Measurements from ENCODE around the gene NPIPB4.
"Not testable (repeated sequence)": the region's sequence is repeated elsewhere in the genome, so short reads cannot be mapped to it uniquely, and the experiment has no call there.

The NPIPB4 gene

DNA sequence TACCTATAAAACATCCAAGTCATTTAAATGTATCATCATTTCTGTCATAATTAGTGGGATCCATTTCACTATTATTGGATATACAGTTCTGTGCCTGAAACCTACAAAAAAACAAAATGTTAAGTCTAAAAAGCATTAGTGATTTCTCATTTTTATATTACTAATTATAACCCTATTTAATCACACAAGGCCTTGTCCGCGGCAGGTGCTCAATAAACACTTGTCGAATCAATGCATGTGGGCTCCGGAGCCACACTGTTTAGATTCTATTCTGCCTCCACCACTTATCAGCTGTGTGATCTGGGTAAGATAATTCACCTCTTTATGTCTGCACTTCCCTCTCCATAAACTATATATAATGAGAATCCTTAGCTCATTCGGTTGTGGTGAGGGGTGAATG is at the start of gene NPIPB4:
NPIPB4 (minus strand) TSS at position 101 of the 400 bp plus-strand sequence. CDS start 378 bp downstream, outside the sequence.
- not testable (repeated sequence) for H3K27ac ChIP-seq (ENCODE audit: low read depth, low read length); H3K36me3 ChIP-seq (ENCODE audit: insufficient read depth, low read length); H2AFZ ChIP-seq (ENCODE audit: low read length, unreplicated experiment); H3K4me1 ChIP-seq (ENCODE audit: control insufficient read depth, insufficient read depth, low read length, unreplicated experiment); H3K4me3 ChIP-seq (ENCODE audit: low read depth, low read length); H3K27me3 ChIP-seq (ENCODE audit: insufficient read depth, low read length); H3K79me2 ChIP-seq (ENCODE audit: control insufficient read depth, insufficient read depth, low read length, unreplicated experiment)

DNA sequence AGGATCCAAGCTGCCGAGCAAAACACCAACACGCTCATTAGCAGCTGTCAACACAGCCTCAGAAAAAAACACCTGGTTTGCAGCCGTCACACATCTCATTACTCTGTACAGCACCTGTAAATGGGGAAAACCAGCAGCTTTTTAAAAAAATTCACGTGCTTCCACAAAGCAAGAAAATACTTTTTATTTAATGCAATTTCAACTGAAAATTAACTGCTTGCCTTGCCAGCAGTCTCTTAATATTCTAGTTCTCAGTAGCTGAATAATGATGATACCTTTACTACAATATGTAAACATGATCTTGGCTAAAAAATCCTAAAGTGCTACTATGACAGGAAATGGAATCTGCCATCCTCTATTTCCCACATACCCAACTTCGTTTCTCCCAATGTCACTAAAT is 41.4 kb upstream of the NPIPB4 start:
- not testable (repeated sequence) for H3K4me1 ChIP-seq (ENCODE audit: control insufficient read depth, insufficient read depth, low read length, unreplicated experiment); H3K4me3 ChIP-seq (ENCODE audit: low read depth, low read length); H2AFZ ChIP-seq (ENCODE audit: low read length, unreplicated experiment); H3K27ac ChIP-seq (ENCODE audit: low read depth, low read length); H3K36me3 ChIP-seq (ENCODE audit: insufficient read depth, low read length); H3K27me3 ChIP-seq (ENCODE audit: insufficient read depth, low read length); H3K79me2 ChIP-seq (ENCODE audit: control insufficient read depth, insufficient read depth, low read length, unreplicated experiment)

GRCh38 chr16:21881988-21882387 is 24.4 kb upstream of the NPIPB4 start:
- not testable (repeated sequence) for H3K79me2 ChIP-seq (ENCODE audit: control insufficient read depth, insufficient read depth, low read length, unreplicated experiment); H3K4me1 ChIP-seq (ENCODE audit: control insufficient read depth, insufficient read depth, low read length, unreplicated experiment); H3K4me3 ChIP-seq (ENCODE audit: low read depth, low read length); H3K27me3 ChIP-seq (ENCODE audit: insufficient read depth, low read length); H3K36me3 ChIP-seq (ENCODE audit: insufficient read depth, low read length); H2AFZ ChIP-seq (ENCODE audit: low read length, unreplicated experiment); H3K27ac ChIP-seq (ENCODE audit: low read depth, low read length)

GRCh38 chr16:21837186-21837585 is 20.4 kb downstream of the NPIPB4 start:
- not testable (repeated sequence) for H3K79me2 ChIP-seq (ENCODE audit: control insufficient read depth, insufficient read depth, low read length, unreplicated experiment); H3K27ac ChIP-seq (ENCODE audit: low read depth, low read length); H3K36me3 ChIP-seq (ENCODE audit: insufficient read depth, low read length); H3K4me1 ChIP-seq (ENCODE audit: control insufficient read depth, insufficient read depth, low read length, unreplicated experiment); H2AFZ ChIP-seq (ENCODE audit: low read length, unreplicated experiment); H3K27me3 ChIP-seq (ENCODE audit: insufficient read depth, low read length); H3K4me3 ChIP-seq (ENCODE audit: low read depth, low read length)

DNA sequence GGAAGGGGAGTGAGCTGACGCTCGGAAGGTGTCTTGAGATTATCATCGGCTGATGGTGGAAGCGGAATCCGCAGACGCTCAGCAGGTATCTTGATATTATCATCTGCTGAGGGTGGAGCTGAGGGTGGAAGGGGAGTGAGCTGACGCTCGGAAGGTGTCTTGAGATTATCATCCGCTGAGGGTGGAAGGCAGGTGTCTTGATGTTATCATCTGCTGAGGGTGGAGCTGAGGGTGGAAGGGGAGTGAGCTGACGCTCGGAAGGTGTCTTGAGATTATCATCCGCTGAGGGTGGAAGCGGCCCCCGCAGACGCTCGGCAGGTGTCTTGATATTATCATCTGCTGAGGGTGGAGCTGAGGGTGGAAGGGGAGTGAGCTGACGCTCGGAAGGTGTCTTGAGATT is 21.2 kb downstream of the NPIPB4 start:
- H3K36me3 ChIP-seq (ENCODE audit: insufficient read depth, low read length); H3K79me2 ChIP-seq (ENCODE audit: control insufficient read depth, insufficient read depth, low read length, unreplicated experiment); H3K4me1 ChIP-seq (ENCODE audit: control insufficient read depth, insufficient read depth, low read length, unreplicated experiment); H3K27me3 ChIP-seq (ENCODE audit: insufficient read depth, low read length); H3K27ac ChIP-seq (ENCODE audit: low read depth, low read length); H2AFZ ChIP-seq (ENCODE audit: low read length, unreplicated experiment); H3K4me3 ChIP-seq (ENCODE audit: low read depth, low read length): not testable (repeated sequence)

DNA sequence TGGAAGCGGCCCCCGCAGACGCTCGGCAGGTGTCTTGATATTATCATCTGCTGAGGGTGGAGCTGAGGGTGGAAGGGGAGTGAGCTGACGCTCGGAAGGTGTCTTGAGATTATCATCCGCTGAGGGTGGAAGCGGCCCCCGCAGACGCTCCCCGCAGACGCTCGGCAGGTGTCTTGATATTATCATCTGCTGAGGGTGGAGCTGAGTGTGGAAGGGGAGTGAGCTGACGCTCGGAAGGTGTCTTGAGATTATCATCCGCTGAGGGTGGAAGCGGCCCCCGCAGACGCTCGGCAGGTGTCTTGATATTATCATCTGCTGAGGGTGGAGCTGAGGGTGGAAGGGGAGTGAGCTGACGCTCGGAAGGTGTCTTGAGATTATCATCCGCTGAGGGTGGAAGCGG is 21.8 kb downstream of the NPIPB4 start:
- H3K27ac ChIP-seq (ENCODE audit: low read depth, low read length); H3K36me3 ChIP-seq (ENCODE audit: insufficient read depth, low read length); H2AFZ ChIP-seq (ENCODE audit: low read length, unreplicated experiment); H3K4me1 ChIP-seq (ENCODE audit: control insufficient read depth, insufficient read depth, low read length, unreplicated experiment); H3K27me3 ChIP-seq (ENCODE audit: insufficient read depth, low read length); H3K4me3 ChIP-seq (ENCODE audit: low read depth, low read length); H3K79me2 ChIP-seq (ENCODE audit: control insufficient read depth, insufficient read depth, low read length, unreplicated experiment): not testable (repeated sequence)

- H3K27ac ChIP-seq (ENCODE audit: low read depth, low read length); H2AFZ ChIP-seq (ENCODE audit: low read length, unreplicated experiment); H3K27me3 ChIP-seq (ENCODE audit: insufficient read depth, low read length); H3K4me3 ChIP-seq (ENCODE audit: low read depth, low read length); H3K79me2 ChIP-seq (ENCODE audit: control insufficient read depth, insufficient read depth, low read length, unreplicated experiment); H3K4me1 ChIP-seq (ENCODE audit: control insufficient read depth, insufficient read depth, low read length, unreplicated experiment); H3K36me3 ChIP-seq (ENCODE audit: insufficient read depth, low read length): not testable (repeated sequence)
Measured at GRCh38 chr16:21834211-21834610, 23.3 kb downstream of the NPIPB4 start.

GRCh38 chr16:21829929-21830328 is 27.6 kb downstream of the NPIPB4 start:
- H3K4me1 ChIP-seq (ENCODE audit: control insufficient read depth, insufficient read depth, low read length, unreplicated experiment); H3K79me2 ChIP-seq (ENCODE audit: control insufficient read depth, insufficient read depth, low read length, unreplicated experiment); H3K36me3 ChIP-seq (ENCODE audit: insufficient read depth, low read length); H3K4me3 ChIP-seq (ENCODE audit: low read depth, low read length); H3K27me3 ChIP-seq (ENCODE audit: insufficient read depth, low read length); H2AFZ ChIP-seq (ENCODE audit: low read length, unreplicated experiment); H3K27ac ChIP-seq (ENCODE audit: low read depth, low read length): not testable (repeated sequence)

- H2AFZ ChIP-seq (ENCODE audit: low read length, unreplicated experiment); H3K4me3 ChIP-seq (ENCODE audit: low read depth, low read length); H3K27me3 ChIP-seq (ENCODE audit: insufficient read depth, low read length); H3K4me1 ChIP-seq (ENCODE audit: control insufficient read depth, insufficient read depth, low read length, unreplicated experiment); H3K27ac ChIP-seq (ENCODE audit: low read depth, low read length); H3K36me3 ChIP-seq (ENCODE audit: insufficient read depth, low read length); H3K79me2 ChIP-seq (ENCODE audit: control insufficient read depth, insufficient read depth, low read length, unreplicated experiment): not testable (repeated sequence)
Measured at GRCh38 chr16:21826067-21826706, 31.4 kb downstream of the NPIPB4 start.

DNA sequence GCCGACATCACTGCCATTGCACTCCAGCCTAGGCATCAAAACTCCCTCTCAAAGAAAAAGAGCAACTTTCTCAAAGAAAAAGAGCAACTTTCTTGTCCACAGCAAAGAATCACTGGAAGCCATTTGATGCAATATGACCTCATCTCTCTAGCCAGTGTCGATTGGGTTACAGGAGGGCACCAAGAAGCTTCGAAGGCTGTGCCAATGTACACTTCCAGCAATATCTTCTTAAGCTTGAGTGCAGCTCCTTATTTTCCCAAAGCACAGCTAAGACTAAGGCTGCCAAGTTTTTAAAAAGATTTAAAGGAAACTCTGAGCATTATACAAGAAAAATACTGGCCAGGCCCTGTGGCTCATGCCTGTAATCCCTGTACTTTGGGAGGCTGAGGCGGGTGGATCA is 32.0 kb downstream of the NPIPB4 start:
- H3K36me3 ChIP-seq (ENCODE audit: insufficient read depth, low read length); H3K27me3 ChIP-seq (ENCODE audit: insufficient read depth, low read length); H3K79me2 ChIP-seq (ENCODE audit: control insufficient read depth, insufficient read depth, low read length, unreplicated experiment); H3K4me1 ChIP-seq (ENCODE audit: control insufficient read depth, insufficient read depth, low read length, unreplicated experiment); H3K4me3 ChIP-seq (ENCODE audit: low read depth, low read length); H3K27ac ChIP-seq (ENCODE audit: low read depth, low read length); H2AFZ ChIP-seq (ENCODE audit: low read length, unreplicated experiment): not testable (repeated sequence)

- not testable (repeated sequence) for H2AFZ ChIP-seq (ENCODE audit: low read length, unreplicated experiment); H3K27ac ChIP-seq (ENCODE audit: low read depth, low read length); H3K4me3 ChIP-seq (ENCODE audit: low read depth, low read length); H3K4me1 ChIP-seq (ENCODE audit: control insufficient read depth, insufficient read depth, low read length, unreplicated experiment); H3K27me3 ChIP-seq (ENCODE audit: insufficient read depth, low read length); H3K79me2 ChIP-seq (ENCODE audit: control insufficient read depth, insufficient read depth, low read length, unreplicated experiment); H3K36me3 ChIP-seq (ENCODE audit: insufficient read depth, low read length)
Measured at GRCh38 chr16:21823258-21823657, 34.3 kb downstream of the NPIPB4 start.
